HCT116 (cell line): Measurements from ENCODE around the gene RFX3. TPM values are rescaled to one million over a fixed set of nuclear protein-coding genes. Genes with fewer than 3 reads are reported as not detected.

Experiments used
- ATAC-seq: fragments of 200-7000 bp; cut with Tn5 transposase; 2 replicates; pipeline ENCODE4 v1.9.1; 2020; ENCODE audit warnings: mild to moderate bottlenecking, moderate library complexity
- BruUV-seq: library from RNA; stranded (reverse); fragments of 400-500 nt; replicated peaks from 2 replicates; lab custom pipeline; 2021; lab: Mats Ljungman, UMichigan
- CTCF ChIA-PET: fragments of 300-600 bp; sonication (Branson Sonifier 250); formaldehyde crosslinking; loops from one replicate; lab custom pipeline; 2021; ENCODE audit warnings: antibody characterized with exemption; lab: Charles Lee
- POLR2A ChIA-PET: fragments of 300-600, 350-600 bp; sonication (Branson Sonifier 250); formaldehyde crosslinking; loops from one replicate; lab custom pipeline; 2021; ENCODE audit warnings: antibody characterized with exemption; lab: Charles Lee
- RAD21 ChIA-PET, 2 experiments: fragments of 300-600 bp; sonication (Branson Sonifier 250); formaldehyde crosslinking; loops; one replicate each; lab custom pipeline; 2023; ENCODE audit warnings: low total read pairs in 2 of 2; ENCODE audit not compliant: uncharacterized antibody in 2 of 2, unreplicated experiment in 2 of 2, low non-redundant PET in 1 of 2; lab: Charles Lee
- DNase-seq: peaks from one replicate; pipeline ENCODE4 v3.0.0-alpha.2; 2010; ENCODE audit warnings: low read depth, low spot score
- H2AFZ ChIP-seq: fragments of 200-600 bp; shearing (Covaris generic), sonication (generic); 2 replicates; pipeline ENCODE4 v1.6.1; 2017; ENCODE audit warnings: low read depth, mixed run types, mixed read lengths, antibody characterized with exemption, low read length; ENCODE audit not compliant: poor library complexity, severe bottlenecking
- H3K27ac ChIP-seq: 2 replicates; pipeline ENCODE4 v1.5.1; 2012; ENCODE audit warnings: low read depth, low read length
- H3K27me3 ChIP-seq: fragments of 200-600 bp; sonication (generic); 2 replicates; pipeline ENCODE4 v1.6.1; 2016; ENCODE audit warnings: mixed run types, low read length, mixed read lengths; ENCODE audit not compliant: insufficient read depth
- H3K36me3 ChIP-seq, 2 experiments: fragments of 200-500 bp in 1 of 2; fragments of 200-600 bp in 1 of 2; sonication (Bioruptor generic) in 1 of 2; sonication (generic) in 1 of 2; 2 replicates each; pipeline versions ENCODE4 v1.5.1 to v1.6.1; 2014 to 2016; ENCODE audit warnings: low read length in 2 of 2, inconsistent platforms in 1 of 2, mixed read lengths in 1 of 2, mixed run types in 1 of 2; ENCODE audit not compliant: insufficient read depth in 2 of 2, control insufficient read depth in 1 of 2
- H3K4me1 ChIP-seq, 2 experiments: fragments of 200-600 bp in 1 of 2; sonication (generic) in 1 of 2; 2 replicates each; pipeline versions ENCODE4 v1.5.1 to v1.6.1; 2012 to 2017; ENCODE audit warnings: low read length in 2 of 2, inconsistent platforms in 1 of 2, mild to moderate bottlenecking in 1 of 2, mixed read lengths in 1 of 2, mixed run types in 1 of 2, moderate library complexity in 1 of 2; ENCODE audit not compliant: insufficient read depth in 2 of 2, control insufficient read depth in 1 of 2
- H3K4me2 ChIP-seq: fragments of 200-600 bp; sonication (generic); 2 replicates; pipeline ENCODE4 v1.6.1; 2017; ENCODE audit warnings: mixed run types, low read length, mixed read lengths
- H3K4me3 ChIP-seq, 2 experiments: fragments of 200-600 bp in 1 of 2; sonication (generic) in 1 of 2; replicated peaks in 1 of 2; 2 replicates each; pipeline ENCODE4 v1.5.1; 2011 to 2016; ENCODE audit warnings: low read length in 2 of 2, control low read depth in 1 of 2, low read depth in 1 of 2, mild to moderate bottlenecking in 1 of 2, mixed read lengths in 1 of 2, mixed run types in 1 of 2
- H3K79me2 ChIP-seq: fragments of 200-600 bp; sonication (generic); 2 replicates; pipeline ENCODE4 v1.6.1; 2017; ENCODE audit warnings: mild to moderate bottlenecking, mixed run types, low read length, moderate library complexity, mixed read lengths; ENCODE audit not compliant: insufficient read depth
- H3K9ac ChIP-seq: fragments of 200-600 bp; sonication (generic); 2 replicates; pipeline ENCODE4 v1.6.1; 2016; ENCODE audit warnings: low read length, mixed read lengths
- H3K9me2 ChIP-seq: fragments of 200-600 bp; sonication (generic), shearing (Covaris generic); 2 replicates; pipeline ENCODE4 v1.6.1; 2017; ENCODE audit warnings: mixed run types, mild to moderate bottlenecking, moderate library complexity; ENCODE audit not compliant: insufficient read depth
- H3K9me3 ChIP-seq, 2 experiments: fragments of 200-500 bp in 1 of 2; fragments of 200-600 bp in 1 of 2; sonication (Bioruptor generic) in 1 of 2; sonication (generic) in 1 of 2; 2 replicates each; pipeline ENCODE4 v1.6.1; 2014 to 2017; ENCODE audit warnings: low read length in 2 of 2, mixed read lengths in 2 of 2, inconsistent platforms in 1 of 2, low read depth in 1 of 2, mild to moderate bottlenecking in 1 of 2, mixed run types in 1 of 2, moderate library complexity in 1 of 2; ENCODE audit not compliant: control insufficient read depth in 1 of 2, insufficient read depth in 1 of 2
- H4K20me1 ChIP-seq: fragments of 200-600 bp; sonication (generic), shearing (Covaris generic); 2 replicates; pipeline ENCODE4 v1.6.1; 2017; ENCODE audit warnings: mixed run types, mild to moderate bottlenecking, moderate library complexity; ENCODE audit not compliant: insufficient read depth
- EZH2phosphoT487 ChIP-seq: fragments of 200-600 bp; IDR thresholded peaks from 2 replicates; pipeline ENCODE4 v1.6.1; 2018; ENCODE audit warnings: antibody characterized with exemption, borderline replicate concordance
- JUND ChIP-seq: IDR thresholded peaks from 2 replicates; pipeline ENCODE4 v1.6.1; 2012
- POLR2A ChIP-seq: IDR thresholded peaks from 2 replicates; pipeline ENCODE4 v1.7.0; 2011; ENCODE audit warnings: borderline replicate concordance; ENCODE audit not compliant: insufficient read depth, insufficient read length; ENCODE audit errors: extremely low read depth
- POLR2AphosphoS5 ChIP-seq: IDR thresholded peaks from 2 replicates; pipeline ENCODE4 v1.6.1; 2011; ENCODE audit warnings: mild to moderate bottlenecking, low read depth, low read length, moderate library complexity
- TCF7L2 ChIP-seq: IDR thresholded peaks from 2 replicates; pipeline ENCODE4 v1.7.0; 2011; ENCODE audit warnings: borderline replicate concordance, inconsistent platforms; ENCODE audit not compliant: insufficient read depth, insufficient read length; ENCODE audit errors: extremely low read depth
- intact Hi-C: fragments of 100-400 bp; cut with micrococcal nuclease; formaldehyde crosslinking; loops from 2 replicates; pipeline ENCODE4 v1.10.0; 2022
- total RNA-seq: library from RNA; stranded (reverse); gene quantifications from one replicate; pipeline ENCODE4 v1.2.1, GENCODE V29; 2021; ENCODE audit not compliant: unreplicated experiment
- TF ChIP-seq, protein P1 (sequence below): IDR thresholded peaks from 2 replicates; pipeline ENCODE4 v1.6.1; 2011; ENCODE audit warnings: mild to moderate bottlenecking, low read length, moderate library complexity; ENCODE audit not compliant: insufficient replicate concordance; ENCODE audit errors: extremely low read depth

Gene RFX3
- total RNA-seq, 1 experiment from 2014 or later: 11.8 TPM

DNA sequence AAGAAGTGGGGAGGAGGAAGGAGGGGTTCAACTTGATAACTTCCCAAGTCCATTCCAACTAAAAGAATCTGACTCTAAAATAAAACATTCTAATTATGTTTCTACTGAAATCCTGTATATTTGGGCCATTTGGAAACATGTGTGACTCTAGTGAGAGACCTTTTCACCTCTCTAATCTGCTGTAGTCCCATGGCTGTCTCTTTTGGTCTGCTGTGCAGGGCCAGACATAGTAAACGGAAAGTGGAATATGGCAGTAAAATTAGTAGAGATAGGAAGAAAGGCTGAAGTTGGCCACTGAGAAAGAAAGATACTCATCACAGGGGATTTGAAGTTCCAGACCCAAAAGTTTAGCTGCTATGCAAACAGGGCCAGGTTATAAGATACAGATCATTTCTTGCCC lies 15.9 kb downstream of the RFX3 start:
- Histone ChIP-seq H3K4me3 (no peak overlapping the region), H3K9ac (no peak overlapping the region), H3K9me3 (no peaks in the 10 kb centered on the region), H4K20me1 (no peaks in the 10 kb centered on the region), H3K4me1 (peaks cover 6 to 7% of the 10 kb centered on the region in 2 experiments; a peak in 2 of 4 replicates), H3K27me3 (no peaks in the 10 kb centered on the region), H3K79me2 (no peaks in the 10 kb centered on the region), H2AFZ (no peak overlapping the region), H3K4me2 (no peak overlapping the region), H3K27ac (no peak overlapping the region), H3K36me3 (no peaks in the 10 kb centered on the region), H3K9me2 (no peaks in the 10 kb centered on the region)
- ChIA-PET CTCF (no interaction called here), POLR2A (no interaction called here), RAD21 (no interaction called here)
- no TSS peak for BruUV-seq
- ATAC-seq (no peak), DNase-seq (no peak)
- intact Hi-C loops: no loop called here
- TF ChIP-seq, protein P1, sequence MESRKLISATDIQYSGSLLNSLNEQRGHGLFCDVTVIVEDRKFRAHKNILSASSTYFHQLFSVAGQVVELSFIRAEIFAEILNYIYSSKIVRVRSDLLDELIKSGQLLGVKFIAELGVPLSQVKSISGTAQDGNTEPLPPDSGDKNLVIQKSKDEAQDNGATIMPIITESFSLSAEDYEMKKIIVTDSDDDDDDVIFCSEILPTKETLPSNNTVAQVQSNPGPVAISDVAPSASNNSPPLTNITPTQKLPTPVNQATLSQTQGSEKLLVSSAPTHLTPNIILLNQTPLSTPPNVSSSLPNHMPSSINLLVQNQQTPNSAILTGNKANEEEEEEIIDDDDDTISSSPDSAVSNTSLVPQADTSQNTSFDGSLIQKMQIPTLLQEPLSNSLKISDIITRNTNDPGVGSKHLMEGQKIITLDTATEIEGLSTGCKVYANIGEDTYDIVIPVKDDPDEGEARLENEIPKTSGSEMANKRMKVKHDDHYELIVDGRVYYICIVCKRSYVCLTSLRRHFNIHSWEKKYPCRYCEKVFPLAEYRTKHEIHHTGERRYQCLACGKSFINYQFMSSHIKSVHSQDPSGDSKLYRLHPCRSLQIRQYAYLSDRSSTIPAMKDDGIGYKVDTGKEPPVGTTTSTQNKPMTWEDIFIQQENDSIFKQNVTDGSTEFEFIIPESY: no peak
- TF ChIP-seq POLR2A: no peak
- TF ChIP-seq POLR2AphosphoS5: no peak
- TF ChIP-seq JUND: no peak
- TF ChIP-seq EZH2phosphoT487: no peak
- TF ChIP-seq TCF7L2: no peak
